ENCODE data around the gene MYO7B. TPM values are rescaled to one million over a fixed set of nuclear protein-coding genes. Genes with fewer than 3 reads are reported as not detected.
"Not testable (repeated sequence)": the region's sequence is repeated elsewhere in the genome, so short reads cannot be mapped to it uniquely, and the experiment has no call there.

MYO7B gene
- total RNA-seq, 1 experiment from 2014 or later: 0.05 TPM

GRCh38 chr2:127527001-127527804 lies 8.3 kb upstream of the MYO7B start:
- Mint-ChIP-seq H3K4me3 (ENCODE audit: low read depth, unreplicated experiment) (peak overlapping the region; percentile 87), H3K4me1 (ENCODE audit: low read depth, unreplicated experiment) (peaks cover 25% of the 10 kb centered on the region), H3K36me3 (ENCODE audit: insufficient read depth, unreplicated experiment) (peaks cover 36% of the 10 kb centered on the region), H3K9me3 (ENCODE audit: low read depth, unreplicated experiment) (no peaks in the 10 kb centered on the region), H3K27ac (ENCODE audit: unreplicated experiment) (peak overlapping the region; percentile 97), H3K27me3 (ENCODE audit: unreplicated experiment) (no peaks in the 10 kb centered on the region)
- intact Hi-C loops (cut with micrococcal nuclease; ENCODE audit: unreplicated experiment): loop anchor here (5.0 kb wide), 1 partner anchor 170 kb away; no protein-coding TSS in a partner anchor
- no TSS peak for BruUV-seq (replicated peaks)
- CTCF ChIA-PET: interaction anchor here (0.8 to 1.0 kb wide), 3 partner anchors 48 to 169 kb away, joined by 3 to 5 read pairs (median 3); no protein-coding TSS in a partner anchor
- DNase-seq: peak; percentile 19
- TF ChIP-seq CTCF (IDR thresholded peaks at IDR 0.05; ENCODE audit: unreplicated experiment): no peak

DNA sequence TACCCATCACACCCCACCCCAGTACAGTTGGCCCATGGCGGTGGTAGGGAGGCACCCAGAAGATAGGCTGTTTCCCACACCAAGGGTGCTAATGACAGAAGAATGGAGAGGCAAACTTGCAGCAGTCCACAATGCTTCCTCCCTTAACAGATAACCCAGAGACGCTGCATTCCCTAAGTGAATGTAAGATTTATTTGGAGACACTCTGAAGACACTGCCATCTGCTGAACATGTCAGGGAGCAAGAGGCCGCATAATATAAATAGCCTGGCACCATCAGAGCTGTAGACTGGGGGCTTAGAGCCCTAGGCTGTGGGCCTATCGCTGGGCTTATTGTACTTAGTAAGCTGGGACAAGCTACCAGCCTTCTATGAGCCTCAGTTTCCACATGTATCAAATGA lies 7.0 kb upstream of the MYO7B start:
- TF ChIP-seq CTCF (IDR thresholded peaks at IDR 0.05; ENCODE audit: unreplicated experiment): no peak
- Mint-ChIP-seq H3K27ac (ENCODE audit: unreplicated experiment) (no peak overlapping the region), H3K4me3 (ENCODE audit: low read depth, unreplicated experiment) (no peak overlapping the region), H3K27me3 (ENCODE audit: unreplicated experiment) (no peaks in the 10 kb centered on the region), H3K36me3 (ENCODE audit: insufficient read depth, unreplicated experiment) (peaks cover 33% of the 10 kb centered on the region), H3K4me1 (ENCODE audit: low read depth, unreplicated experiment) (peaks cover 21% of the 10 kb centered on the region), H3K9me3 (ENCODE audit: low read depth, unreplicated experiment) (no peaks in the 10 kb centered on the region)
- CTCF ChIA-PET: no interaction called here
- DNase-seq: no peak
- BruUV-seq (replicated peaks): no TSS peak
- intact Hi-C loops (cut with micrococcal nuclease; ENCODE audit: unreplicated experiment): loop anchor here (5.0 kb wide), 1 partner anchor 169 kb away; no protein-coding TSS in a partner anchor

- not testable (repeated sequence) for H3K9me3 Mint-ChIP-seq (ENCODE audit: low read depth, unreplicated experiment); DNase-seq; H3K27ac Mint-ChIP-seq (ENCODE audit: unreplicated experiment); H3K4me3 Mint-ChIP-seq (ENCODE audit: low read depth, unreplicated experiment); H3K27me3 Mint-ChIP-seq (ENCODE audit: unreplicated experiment); BruUV-seq (replicated peaks)
- CTCF ChIA-PET: interaction anchor here (0.7 kb wide), 1 partner anchor 151 kb away, joined by 3 read pairs; no protein-coding TSS in a partner anchor
- intact Hi-C loops (cut with micrococcal nuclease; ENCODE audit: unreplicated experiment): loop anchor here (5.0 kb wide), 1 partner anchor 168 kb away; no protein-coding TSS in a partner anchor
- peaks cover 21% of the 10 kb centered on the region for H3K4me1 Mint-ChIP-seq (ENCODE audit: low read depth, unreplicated experiment)
- H3K36me3 Mint-ChIP-seq (ENCODE audit: insufficient read depth, unreplicated experiment): peaks cover 29% of the 10 kb centered on the region
Observed at GRCh38 chr2:127529416-127529815, 6.1 kb upstream of the MYO7B start.

DNA sequence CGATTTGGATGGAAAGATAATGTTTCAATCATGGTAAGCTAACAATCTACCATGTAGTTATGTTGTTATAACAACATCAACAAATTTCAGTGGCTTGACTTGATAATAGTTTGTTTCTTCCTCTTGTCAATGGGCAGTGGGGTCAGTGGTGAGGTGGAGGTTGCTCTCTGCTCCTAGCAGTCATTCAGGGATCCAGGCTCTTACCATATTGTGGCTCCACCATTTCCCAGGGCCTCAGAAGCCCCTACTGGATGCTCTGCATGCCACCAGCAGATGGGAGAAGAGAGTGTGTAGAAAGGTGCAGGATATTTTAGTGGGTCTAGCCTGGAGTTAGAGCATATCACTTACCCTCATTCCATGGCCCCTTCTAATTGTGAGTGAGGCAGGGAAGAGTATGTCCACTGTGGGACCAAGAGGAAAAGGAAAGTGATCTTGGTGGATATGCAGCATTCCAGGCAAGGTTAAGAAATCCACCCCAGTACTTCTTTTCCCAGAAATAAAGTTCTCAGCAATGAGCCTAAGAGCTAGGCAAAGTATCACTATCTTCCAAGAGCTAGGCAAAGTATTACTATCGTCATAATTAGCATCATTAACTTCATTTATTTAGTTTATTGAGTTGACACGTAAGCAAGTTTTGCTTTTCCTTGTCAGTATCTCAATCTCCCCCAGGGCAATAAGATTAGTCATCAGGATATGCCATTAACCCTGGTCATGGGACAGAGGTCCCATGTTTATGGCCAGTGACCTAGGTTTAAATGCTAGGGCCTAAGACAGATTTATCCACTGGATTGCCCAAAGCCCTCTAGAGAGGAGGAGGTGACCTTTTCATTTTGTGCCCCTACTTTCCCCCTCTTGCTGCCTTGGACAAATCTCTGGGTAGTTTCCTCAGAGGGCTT lies 5.0 kb upstream of the MYO7B start:
- Mint-ChIP-seq H3K9me3 (ENCODE audit: low read depth, unreplicated experiment) (no peaks in the 10 kb centered on the region), H3K4me1 (ENCODE audit: low read depth, unreplicated experiment) (peaks cover 21% of the 10 kb centered on the region), H3K27me3 (ENCODE audit: unreplicated experiment) (no peaks in the 10 kb centered on the region), H3K27ac (ENCODE audit: unreplicated experiment) (no peak overlapping the region), H3K36me3 (ENCODE audit: insufficient read depth, unreplicated experiment) (peaks cover 20% of the 10 kb centered on the region), H3K4me3 (ENCODE audit: low read depth, unreplicated experiment) (no peak overlapping the region)
- CTCF ChIA-PET: no interaction called here
- intact Hi-C loops (cut with micrococcal nuclease; ENCODE audit: unreplicated experiment): no loop called here
- DNase-seq: no peak
- no TSS peak for BruUV-seq (replicated peaks)
- TF ChIP-seq CTCF (IDR thresholded peaks at IDR 0.05; ENCODE audit: unreplicated experiment): no peak

Data from Calu3 (cell line).